Kidney capillary endothelial cell (primary cell): ENCODE measurements around the gene ZNF554.
"Not testable (repeated sequence)": the region's sequence is repeated elsewhere in the genome, so short reads cannot be mapped to it uniquely, and the experiment has no call there.

ENCODE experiments used
- DNase-seq: peaks from one replicate; pipeline ENCODE4 v3.0.0-alpha.2; 2018; ENCODE audit warnings: low spot score

The ZNF554 gene

GRCh38 chr19:2807379-2808128, 12.1 kb upstream of the ZNF554 start:
- DNase-seq: no peak

- DNase-seq: no peak
These were observed 11.3 kb upstream of the ZNF554 start for GRCh38 chr19:2808129-2808941.

- no peak for DNase-seq
These were observed 10.1 kb upstream of the ZNF554 start for GRCh38 chr19:2809387-2810140.

GRCh38 chr19:2810141-2811091, 9.3 kb upstream of the ZNF554 start:
- no peak for DNase-seq

DNA sequence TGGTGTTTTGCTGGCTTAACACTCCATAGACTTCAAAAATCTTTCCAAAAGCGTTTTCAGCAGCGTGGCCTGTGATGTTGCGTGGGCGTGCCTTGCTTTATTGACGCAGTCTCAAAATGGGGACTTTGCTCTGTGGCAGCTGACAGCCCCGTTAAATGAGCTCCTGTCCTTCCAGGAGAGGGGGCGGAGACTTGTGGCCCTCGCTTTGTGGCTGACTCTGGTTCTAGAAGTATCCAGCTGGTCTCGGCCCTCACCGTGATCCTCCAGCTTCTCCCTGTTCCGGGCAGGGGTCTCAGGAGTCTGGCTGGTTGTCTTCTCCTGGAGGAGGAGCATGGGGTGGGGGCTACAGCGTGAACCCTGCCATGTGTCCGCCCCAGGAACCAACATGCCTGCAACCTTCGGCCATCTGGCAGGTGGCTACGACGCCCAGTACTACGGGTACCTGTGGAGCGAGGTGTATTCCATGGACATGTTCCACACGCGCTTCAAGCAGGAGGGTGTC, 8.4 kb upstream of the ZNF554 start:
- no peak for DNase-seq

DNA sequence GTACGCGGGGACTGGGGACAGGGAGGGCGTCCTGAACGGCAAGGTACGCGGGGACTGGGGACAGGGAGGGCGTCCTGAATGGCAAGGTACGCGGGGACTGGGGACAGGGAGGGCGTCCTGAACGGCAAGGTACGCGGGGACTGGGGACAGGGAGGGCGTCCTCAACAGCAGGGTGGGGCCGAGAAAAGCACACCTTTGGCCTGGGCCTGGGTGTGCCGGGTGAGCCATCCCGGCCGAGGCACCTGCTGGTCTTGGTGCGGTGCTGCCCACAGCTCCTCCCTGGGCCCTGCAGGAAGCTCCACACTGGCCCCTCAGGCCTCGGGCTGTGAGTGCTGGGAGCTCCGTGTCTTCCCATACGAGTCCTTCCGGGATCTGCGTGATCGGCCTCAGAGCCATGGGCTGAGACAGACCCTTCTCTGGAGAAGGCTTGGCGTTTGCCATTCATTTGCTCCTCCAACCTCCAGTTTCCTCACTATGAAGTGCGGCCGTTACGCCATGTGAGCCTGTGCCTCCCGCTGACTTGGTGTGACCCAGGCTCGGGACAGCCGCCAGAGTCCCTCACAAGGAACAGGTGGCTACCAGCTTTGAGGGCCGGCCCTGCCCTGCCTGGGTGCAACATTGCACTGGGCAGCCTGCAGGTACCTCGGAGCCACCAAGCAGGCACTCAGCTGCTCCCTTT, 7.8 kb upstream of the ZNF554 start:
- no peak for DNase-seq

DNA sequence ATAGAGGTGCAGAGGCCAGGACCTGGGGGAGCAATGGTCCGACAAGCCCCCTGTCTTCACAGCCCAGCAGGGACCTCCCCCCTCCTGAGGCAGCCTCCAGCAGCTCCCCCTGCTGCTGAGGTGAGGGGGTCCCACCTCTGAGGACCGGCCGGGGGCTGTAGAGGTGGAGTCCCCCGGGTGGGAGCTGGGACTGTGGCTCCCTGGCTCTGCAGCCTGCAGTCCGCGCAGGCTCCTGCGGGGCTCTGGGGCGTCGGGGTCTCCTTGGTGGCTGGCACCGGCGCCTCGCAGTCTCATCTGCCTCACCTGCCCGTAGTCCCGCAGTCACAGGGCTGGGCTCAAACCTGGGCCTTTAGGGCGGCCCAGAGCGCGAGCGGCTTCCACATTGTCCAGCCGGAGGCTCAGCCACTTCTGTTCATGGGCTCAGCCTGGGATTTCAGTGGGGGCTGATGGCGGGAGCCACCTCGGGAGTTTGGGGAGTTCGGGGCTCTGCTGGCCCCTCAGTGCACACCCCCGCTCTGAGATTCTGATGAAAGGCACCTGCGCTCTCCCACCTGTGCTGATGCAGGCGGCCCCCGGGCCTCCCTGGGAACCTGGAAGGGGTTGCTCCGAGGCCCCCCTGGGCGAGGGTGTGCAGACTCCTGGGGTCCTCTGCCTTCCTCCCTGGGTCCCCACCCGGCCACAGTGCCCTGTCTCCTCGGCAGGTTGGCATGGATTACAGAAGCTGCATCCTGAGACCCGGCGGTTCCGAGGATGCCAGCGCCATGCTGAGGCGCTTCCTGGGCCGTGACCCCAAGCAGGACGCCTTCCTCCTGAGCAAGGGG, 7.0 kb upstream of the ZNF554 start:
- no peak for DNase-seq

DNA sequence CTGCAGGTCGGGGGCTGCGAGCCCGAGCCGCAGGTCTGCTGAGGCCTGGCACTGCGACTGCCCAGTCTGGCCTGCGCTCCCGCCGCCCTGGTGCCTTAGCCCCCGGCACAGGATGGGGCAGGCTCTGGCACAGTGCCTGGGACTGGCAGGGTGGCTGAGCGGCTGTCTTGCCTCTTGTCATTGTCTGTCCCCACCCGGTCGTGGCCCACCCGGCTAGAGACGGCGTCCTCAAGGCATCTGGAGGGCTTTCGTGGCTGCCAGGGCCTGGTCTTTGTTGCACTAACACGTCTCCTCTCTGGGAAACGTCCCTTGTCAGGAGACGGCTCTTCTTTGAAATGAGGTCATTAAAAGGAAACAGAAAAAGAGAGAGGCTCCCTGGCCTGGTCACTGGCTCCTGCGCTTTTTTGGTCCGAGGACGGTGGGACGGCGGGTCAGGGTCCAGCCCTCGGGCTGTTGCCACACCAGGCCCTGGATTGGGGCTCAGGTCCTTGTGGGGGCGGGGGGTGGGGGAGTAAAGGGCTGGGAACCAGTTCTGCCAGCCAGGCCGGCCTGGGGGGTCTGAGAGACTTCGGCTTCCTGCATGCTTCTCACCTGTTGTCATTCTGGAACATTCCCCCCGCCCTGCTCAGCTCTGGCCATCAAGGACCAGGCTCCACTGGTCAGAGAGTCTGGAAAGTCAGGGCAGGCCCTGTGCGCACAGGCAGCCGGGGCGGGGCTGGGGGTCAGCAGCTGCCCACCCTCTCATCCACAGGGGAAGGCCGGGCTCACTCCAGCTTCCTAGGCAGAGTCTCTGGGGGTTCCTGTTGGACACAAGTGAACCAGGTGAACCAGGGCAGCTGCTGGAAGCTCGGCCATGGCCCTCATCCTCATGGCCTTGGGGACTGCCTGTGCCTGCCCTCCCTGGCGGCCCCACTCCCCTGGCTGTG, 6.2 kb upstream of the ZNF554 start:
- no peak for DNase-seq

DNA sequence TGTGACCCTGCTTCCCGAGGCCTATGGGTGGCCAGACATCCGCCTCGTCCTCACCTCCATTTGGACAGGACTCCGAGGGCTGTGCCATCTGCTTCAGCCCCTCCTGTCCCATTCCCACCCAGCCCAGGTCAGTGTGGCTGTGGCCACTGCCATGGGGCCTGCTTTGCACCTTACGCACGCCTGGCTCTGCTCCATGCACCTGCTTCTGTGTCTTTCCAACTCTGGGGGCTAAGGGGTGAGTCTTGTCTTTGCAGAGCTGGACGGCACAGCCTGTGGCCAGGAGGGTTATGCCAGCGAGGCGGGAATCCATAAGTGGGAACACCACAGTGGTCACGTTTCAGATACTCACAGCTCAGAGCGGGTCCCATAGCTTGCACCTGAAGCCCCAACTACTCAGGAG, 5.2 kb upstream of the ZNF554 start:
- no peak for DNase-seq

- DNase-seq: no peak
These were observed 4.5 kb upstream of the ZNF554 start for GRCh38 chr19:2815191-2815614.

- no peak for DNase-seq
These were observed 3.7 kb upstream of the ZNF554 start for GRCh38 chr19:2815923-2816322.

DNA sequence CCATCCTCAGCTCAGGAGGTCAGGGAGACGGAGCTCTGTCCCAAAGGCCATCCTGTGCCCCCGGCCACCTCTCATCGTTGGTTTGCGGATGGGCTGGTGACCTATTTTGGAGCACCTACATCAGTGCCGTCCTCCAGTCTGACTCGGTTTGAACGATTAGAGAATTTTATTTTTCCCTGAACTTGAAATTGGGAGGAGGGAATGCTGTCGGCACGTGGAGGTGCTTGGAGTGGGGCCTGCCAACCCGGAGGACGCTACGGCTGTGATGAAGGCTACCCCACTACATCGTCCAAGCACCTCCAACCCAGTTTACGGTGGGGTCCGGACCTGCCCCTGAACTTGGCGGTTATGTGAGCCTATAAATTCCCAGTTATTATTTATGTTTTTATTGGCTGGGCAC, 3.0 kb upstream of the ZNF554 start:
- no peak for DNase-seq

DNA sequence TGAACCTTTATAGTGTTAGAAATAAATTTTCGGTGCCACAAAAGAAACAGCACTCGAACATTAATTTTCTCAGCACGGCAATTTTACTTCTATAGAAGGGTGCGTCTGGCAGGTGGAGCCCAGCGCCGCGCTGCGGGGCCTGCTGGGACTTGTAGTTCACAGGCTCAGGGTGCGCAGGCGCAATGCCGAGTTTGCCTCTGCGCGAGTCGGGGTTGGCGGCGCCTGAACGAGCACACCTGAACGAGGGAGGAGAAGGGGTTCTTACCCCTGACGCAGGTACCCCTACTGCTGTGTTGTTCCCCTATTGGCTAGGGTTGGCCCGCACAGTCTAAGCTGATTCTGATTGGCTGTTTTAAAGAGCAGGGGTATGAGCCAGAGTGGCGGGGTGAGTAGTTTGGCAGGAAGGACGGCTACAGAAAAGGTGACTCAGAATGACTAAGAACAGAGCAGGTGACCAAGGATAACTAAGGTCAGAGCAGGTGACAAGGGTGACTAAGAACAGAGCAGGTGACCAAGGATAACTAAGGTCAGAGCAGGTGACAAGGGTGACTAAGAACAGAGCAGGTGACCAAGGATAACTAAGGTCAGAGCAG, 2.3 kb upstream of the ZNF554 start:
- not testable (repeated sequence) for DNase-seq

- DNase-seq: no peak
These were observed 539 bp downstream of the ZNF554 start for GRCh38 chr19:2820112-2820702.

DNA sequence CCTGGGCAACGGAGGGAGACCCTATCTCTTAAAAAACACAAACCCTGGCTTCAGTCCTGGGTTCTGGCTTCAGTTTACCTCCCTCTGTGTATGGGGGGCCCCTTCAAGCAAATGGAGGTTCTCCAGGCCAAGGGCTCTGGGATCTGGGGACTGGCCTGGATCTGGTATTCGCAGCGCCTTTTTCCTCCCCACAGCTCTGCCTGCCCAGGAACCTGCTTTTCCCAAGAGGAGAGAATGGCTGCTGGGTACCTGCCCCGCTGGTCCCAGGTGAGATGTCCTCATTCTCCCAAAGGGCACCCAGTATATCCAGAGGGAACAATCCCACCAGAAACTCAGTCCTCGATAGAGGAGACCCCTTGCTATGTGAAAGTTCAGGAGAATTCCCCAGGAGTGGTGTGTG, 3.2 kb downstream of the ZNF554 start:
- DNase-seq: no peak

GRCh38 chr19:2823646-2824045, 4.0 kb downstream of the ZNF554 start:
- no peak for DNase-seq

DNA sequence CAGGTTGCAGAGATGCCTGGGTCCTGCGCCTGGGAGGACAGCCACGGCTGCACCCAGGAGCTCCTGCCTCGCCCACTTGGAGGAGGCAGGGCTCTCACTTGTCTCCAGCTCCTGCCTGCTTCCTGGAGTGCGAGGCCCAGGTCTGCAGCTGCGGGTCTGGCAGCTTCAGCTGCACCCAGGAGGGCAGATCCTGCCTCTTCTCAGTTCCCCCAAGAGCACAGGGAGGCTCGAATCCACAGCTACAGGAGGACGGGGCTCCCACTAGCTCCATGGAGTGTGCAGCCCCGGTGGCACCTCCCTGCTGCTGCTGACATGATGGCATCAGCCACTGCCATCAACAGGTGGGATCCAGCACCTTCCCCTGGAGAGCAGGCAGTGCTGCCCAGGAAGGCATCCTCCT, 4.5 kb downstream of the ZNF554 start:
- DNase-seq: no peak

- DNase-seq: no peak
These were observed 7.4 kb downstream of the ZNF554 start for GRCh38 chr19:2827022-2827421.
